IMR-90 (cell line): ENCODE data around the gene RAB33B. TPM values are rescaled to one million over a fixed set of nuclear protein-coding genes. Genes with fewer than 3 reads are reported as not detected.
A peak's percentile ranks its signal among the peaks of the same experiment; 100 is the strongest.

Experiments used
- ATAC-seq: fragments of 200-7000 bp; cut with Tn5 transposase; 2 replicates; pipeline ENCODE4 v1.9.1; 2020; ENCODE audit warnings: low read depth, mild to moderate bottlenecking, moderate library complexity
- BruUV-seq: library from RNA; stranded (reverse); fragments of 400-500 nt; replicated peaks from 2 replicates; lab custom pipeline; 2021; lab: Mats Ljungman, UMichigan
- CTCF ChIA-PET: fragments of 300-600 bp; formaldehyde crosslinking; extraction: SDS; loops from one replicate; lab custom pipeline; 2021; ENCODE audit warnings: antibody characterized with exemption; lab: Yijun Ruan, JAX
- POLR2A ChIA-PET: fragments of 300-600 bp; sonication (Branson Sonifier 250); formaldehyde crosslinking; loops from one replicate; lab custom pipeline; 2022; ENCODE audit warnings: antibody characterized with exemption; ENCODE audit not compliant: unreplicated experiment; lab: Charles Lee
- DNase-seq: peaks from one replicate; pipeline ENCODE4 v3.0.0; 2013
- H2AFZ ChIP-seq: replicated peaks from 2 replicates; pipeline ENCODE3; 2013; ENCODE audit warnings: low read length, mild to moderate bottlenecking; ENCODE audit not compliant: poor library complexity
- H2AK5ac ChIP-seq: 2 replicates; pipeline ENCODE4 v1.6.1; 2013; ENCODE audit warnings: low read depth, low read length, inconsistent platforms
- H2AK9ac ChIP-seq: replicated peaks from 2 replicates; pipeline ENCODE3; 2013; ENCODE audit warnings: mild to moderate bottlenecking, low read depth, low read length, moderate library complexity; ENCODE audit not compliant: poor library complexity
- H2BK120ac ChIP-seq: 2 replicates; pipeline ENCODE4 v1.6.1; 2013; ENCODE audit warnings: low read depth, low read length, inconsistent platforms
- H2BK15ac ChIP-seq: 3 replicates; pipeline ENCODE4 v1.6.1; 2013; ENCODE audit warnings: low read depth, low read length, inconsistent platforms
- H2BK20ac ChIP-seq: 2 replicates; pipeline ENCODE4 v1.6.1; 2013; ENCODE audit warnings: low read depth, mild to moderate bottlenecking, inconsistent platforms, low read length, moderate library complexity
- H2BK5ac ChIP-seq: 2 replicates; pipeline ENCODE4 v1.6.1; 2013; ENCODE audit warnings: mild to moderate bottlenecking, low read depth, low read length, inconsistent platforms; ENCODE audit not compliant: poor library complexity, severe bottlenecking
- H3K14ac ChIP-seq: replicated peaks from 2 replicates; pipeline ENCODE4 v1.6.1; 2013; ENCODE audit warnings: low read depth, low read length, inconsistent platforms
- H3K18ac ChIP-seq: 2 replicates; pipeline ENCODE4 v1.6.1; 2013; ENCODE audit warnings: low read depth, low read length, control low read depth
- H3K23ac ChIP-seq: 2 replicates; pipeline ENCODE4 v1.6.1; 2013; ENCODE audit warnings: low read depth, low read length, inconsistent platforms
- H3K27ac ChIP-seq: 2 replicates; pipeline ENCODE4 v1.5.1; 2013; ENCODE audit warnings: mild to moderate bottlenecking, control low read depth, low read length; ENCODE audit not compliant: insufficient read depth
- H3K27me3 ChIP-seq: 2 replicates; pipeline ENCODE4 v1.6.1; 2013; ENCODE audit warnings: low read length; ENCODE audit not compliant: control insufficient read depth, insufficient read depth
- H3K36me3 ChIP-seq: 2 replicates; pipeline ENCODE4 v1.6.1; 2013; ENCODE audit warnings: low read length, mixed read lengths; ENCODE audit not compliant: control insufficient read depth, insufficient read depth
- H3K4ac ChIP-seq: 2 replicates; pipeline ENCODE4 v1.6.1; 2013; ENCODE audit warnings: low read depth, low read length, inconsistent platforms
- H3K4me1 ChIP-seq: 2 replicates; pipeline ENCODE4 v1.6.1; 2013; ENCODE audit warnings: low read length, mixed read lengths; ENCODE audit not compliant: control insufficient read depth, insufficient read depth
- H3K4me2 ChIP-seq: 2 replicates; pipeline ENCODE4 v1.6.1; 2013; ENCODE audit warnings: low read depth, mild to moderate bottlenecking, control low read depth, low read length, moderate library complexity
- H3K4me3 ChIP-seq: 2 replicates; pipeline ENCODE4 v1.5.1; 2013; ENCODE audit warnings: low read depth, mild to moderate bottlenecking, control low read depth, low read length, moderate library complexity; ENCODE audit not compliant: insufficient read depth
- H3K56ac ChIP-seq: 2 replicates; pipeline ENCODE4 v1.6.1; 2013; ENCODE audit warnings: low read length, inconsistent platforms; ENCODE audit not compliant: insufficient read depth; ENCODE audit errors: extremely low read depth
- H3K79me1 ChIP-seq, 2 experiments: 2 replicates each; pipeline ENCODE4 v1.6.1; 2013; ENCODE audit warnings: low read length in 2 of 2, inconsistent platforms in 1 of 2, low read depth in 1 of 2
- H3K9ac ChIP-seq: 2 replicates; pipeline ENCODE4 v1.6.1; 2013; ENCODE audit warnings: low read depth, low read length, control low read depth
- H3K9me1 ChIP-seq: 2 replicates; pipeline ENCODE4 v1.6.1; 2013; ENCODE audit warnings: low read length, inconsistent platforms; ENCODE audit not compliant: insufficient read depth
- H3K9me3 ChIP-seq: 2 replicates; pipeline ENCODE4 v1.6.1; 2013; ENCODE audit warnings: low read length; ENCODE audit not compliant: control insufficient read depth, insufficient read depth
- H4K20me1 ChIP-seq: 2 replicates; pipeline ENCODE4 v1.6.1; 2013; ENCODE audit warnings: low read length, inconsistent platforms; ENCODE audit not compliant: insufficient read depth
- H4K5ac ChIP-seq: 2 replicates; pipeline ENCODE4 v1.6.1; 2013; ENCODE audit warnings: mild to moderate bottlenecking, low read depth, low read length, control low read depth
- H4K8ac ChIP-seq, 2 experiments: 2 replicates each; pipeline ENCODE4 v1.6.1; 2013; ENCODE audit warnings: low read depth in 2 of 2, low read length in 2 of 2, control low read depth in 1 of 2, inconsistent platforms in 1 of 2
- H4K91ac ChIP-seq: 2 replicates; pipeline ENCODE4 v1.6.1; 2013; ENCODE audit warnings: low read depth, low read length, inconsistent platforms; ENCODE audit not compliant: insufficient read depth
- CEBPB ChIP-seq: IDR thresholded peaks from 2 replicates; pipeline ENCODE4 v1.6.1; 2012; ENCODE audit warnings: low read depth, low read length, improper control_type of control experiment
- FOS ChIP-seq: fragments of 150-350 bp; IDR thresholded peaks from 2 replicates; pipeline ENCODE4 v1.6.1; 2016; ENCODE audit warnings: low read depth, low read length
- RFX5 ChIP-seq: IDR thresholded peaks from 2 replicates; pipeline ENCODE4 v1.8.0; 2012; ENCODE audit warnings: low read depth, mild to moderate bottlenecking, low read length, moderate library complexity
- WGBS, 2 experiments: methylation state at CpG; one replicate each; pipeline versions ENCODE4 v1.1.5 to v1.1.7; 2013; ENCODE audit warnings: missing lambda C conversion rate in 2 of 2; ENCODE audit not compliant: insufficient read length in 1 of 2; ENCODE audit errors: extremely low coverage in 2 of 2; 5-methylcytosine and 5-hydroxymethylcytosine counted together
- dilution Hi-C: fragments of 300-500 bp; cut with HindIII; formaldehyde crosslinking; loops from one replicate; pipeline ENCODE4 v1.14.3; 2018; ENCODE audit warnings: low sequenced_read_pairs; ENCODE audit not compliant: unreplicated experiment
- in situ Hi-C: fragments of 300-500 bp; cut with MboI; formaldehyde crosslinking; loops from 3 replicates; pipeline ENCODE4 v1.14.3; 2019; ENCODE audit warnings: low sequenced_read_pairs, inconsistent platforms, mixed read lengths
- intact Hi-C: fragments of 100-400 bp; cut with micrococcal nuclease; formaldehyde crosslinking; loops from 2 replicates; pipeline ENCODE4 v1.10.0; 2022
- polyA plus RNA-seq, 3 experiments: library from polyadenylated mRNA; depleted of rRNA; stranded (reverse); fragments of >200 nt; gene quantifications; 2 replicates each; pipeline ENCODE4 v1.2.3, GENCODE V29; 2012; ENCODE audit warnings: low replicate concordance in 1 of 3
- total RNA-seq: library from RNA; depleted of rRNA; stranded (reverse); fragments of >200 nt; gene quantifications from 2 replicates; pipeline ENCODE4 v1.2.3, GENCODE V29; 2012

Gene RAB33B
- total and polyA plus RNA-seq, 2 of the 4 experiments (the other 2 are of a cell fraction), result 3.7 to 7.3 TPM

DNA sequence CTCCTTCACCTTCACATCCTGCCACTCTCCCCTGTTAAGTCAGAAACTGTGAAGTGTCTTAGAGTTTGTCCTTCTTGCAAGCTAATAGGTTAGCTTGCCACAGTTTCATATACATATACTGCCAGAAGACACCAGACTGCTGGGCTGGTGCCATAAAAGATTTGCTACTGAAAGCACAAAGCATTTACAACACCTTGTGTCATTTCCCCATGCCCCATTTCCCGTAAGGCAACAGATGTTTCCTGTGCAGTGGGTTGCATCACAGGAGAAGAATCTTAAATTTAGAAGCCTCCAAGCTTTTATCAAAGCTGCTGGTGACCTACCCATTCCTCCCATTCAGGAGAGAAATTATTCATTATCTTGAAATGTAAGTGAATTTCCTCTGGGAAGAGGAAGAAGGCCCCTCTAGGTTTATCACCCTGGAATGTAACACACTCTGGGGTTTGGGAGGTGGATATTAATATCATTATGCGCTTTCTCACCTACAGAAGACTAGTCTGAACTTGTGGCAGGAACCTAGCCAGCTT, 34.5 kb upstream of the RAB33B start:
- no peak for TF ChIP-seq RFX5
- peak; percentile 80 for TF ChIP-seq CEBPB
- no peak for TF ChIP-seq FOS

More for the DNA sequence above, 34.5 kb upstream of the RAB33B start:
- Histone ChIP-seq H2BK20ac (no peak overlapping the region), H2AK5ac (no peak overlapping the region), H3K79me1 (no peaks in the 10 kb centered on the region; a peak in 1 of 4 replicates), H3K9me1 (peaks cover 3% of the 10 kb centered on the region; the same call in 1 of the 2 replicates), H2BK120ac (no peak overlapping the region), H3K36me3 (no peaks in the 10 kb centered on the region), H3K14ac (0 out of 2 replicates have a peak overlapping the region, but pooled peaks have one; percentile 7), H3K23ac (no peak overlapping the region), H2BK15ac (no peak overlapping the region), H3K4ac (0 out of 2 replicates have a peak overlapping the region, but pooled peaks have one; percentile 30), H3K27me3 (no peaks in the 10 kb centered on the region), H3K4me1 (no peaks in the 10 kb centered on the region), H2AK9ac (no peak overlapping the region), H4K91ac (no peak overlapping the region), H3K4me3 (no peak overlapping the region), H4K20me1 (no peaks in the 10 kb centered on the region), H3K18ac (no peak overlapping the region), H3K4me2 (peak overlapping the region; percentile 42; the same call in 1 of the 2 replicates), H2BK5ac (no peak overlapping the region), H4K5ac (no peak overlapping the region), H3K9ac (no peak overlapping the region), H3K56ac (no peak overlapping the region), H4K8ac (peak overlapping the region in 1 of 2 experiments; percentile 39; a peak in 1 of 4 replicates), H3K27ac (no peak overlapping the region), H3K9me3 (no peaks in the 10 kb centered on the region), H2AFZ (no peak overlapping the region)
- in situ Hi-C loops (no loop called here), intact Hi-C loops (no loop called here), dilution Hi-C loops (no loop called here)
- WGBS, 2 experiments, result no CpG with 5 or more reads among the region's 2 CpGs
- DNase-seq, result peak; percentile 86
- ChIA-PET POLR2A (interaction anchor here (0.6 kb wide), 1 partner anchor 70 kb away, joined by 5 read pairs; no protein-coding TSS in a partner anchor), CTCF (no interaction called here)
- ATAC-seq, result peak; percentile 78
- no TSS peak for BruUV-seq
